GM19193 (cell line): ENCODE data around the gene OLFML3.

Experiments
- POLR2A ChIP-seq: IDR thresholded peaks from 4 replicates; pipeline ENCODE4 v1.6.1; 2011; ENCODE audit not compliant: insufficient read depth, insufficient read length; ENCODE audit errors: extremely low read depth

OLFML3 gene

DNA sequence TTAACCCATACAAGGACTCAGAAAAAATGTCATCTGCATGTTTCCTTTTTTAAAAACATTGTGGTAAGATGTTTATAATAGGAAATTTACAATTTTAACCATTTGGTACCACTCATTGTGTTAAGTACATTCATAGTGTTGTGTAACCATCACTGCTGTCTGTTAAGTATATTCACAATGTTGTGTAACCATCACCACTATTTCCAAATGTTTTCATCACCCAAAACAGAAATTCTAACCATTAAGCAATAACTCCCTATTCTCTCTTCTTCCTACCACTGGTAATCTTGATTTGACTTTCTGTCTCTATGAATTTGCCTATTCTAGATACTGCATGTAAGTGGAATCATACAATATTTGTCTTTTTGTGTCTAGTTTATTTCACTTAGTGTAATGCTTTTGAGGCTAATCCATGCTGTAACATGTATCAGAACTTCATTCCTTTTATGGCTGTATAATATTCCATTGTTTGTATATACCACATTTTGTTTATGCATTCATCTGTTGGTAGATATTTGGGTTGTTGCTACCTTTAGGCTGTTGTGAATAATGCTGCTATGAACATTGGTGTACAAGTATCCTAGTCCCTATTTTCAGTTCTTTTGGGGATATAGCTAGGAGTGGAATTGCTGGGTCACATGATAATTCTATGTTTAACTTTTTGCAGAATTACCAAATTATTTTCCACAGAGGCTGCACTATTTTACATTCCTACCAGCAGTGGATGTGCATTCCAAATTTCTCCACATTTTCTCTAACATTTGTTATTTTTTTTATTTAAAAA, 36.1 kb upstream of the OLFML3 start:
- no peak for TF ChIP-seq POLR2A

DNA sequence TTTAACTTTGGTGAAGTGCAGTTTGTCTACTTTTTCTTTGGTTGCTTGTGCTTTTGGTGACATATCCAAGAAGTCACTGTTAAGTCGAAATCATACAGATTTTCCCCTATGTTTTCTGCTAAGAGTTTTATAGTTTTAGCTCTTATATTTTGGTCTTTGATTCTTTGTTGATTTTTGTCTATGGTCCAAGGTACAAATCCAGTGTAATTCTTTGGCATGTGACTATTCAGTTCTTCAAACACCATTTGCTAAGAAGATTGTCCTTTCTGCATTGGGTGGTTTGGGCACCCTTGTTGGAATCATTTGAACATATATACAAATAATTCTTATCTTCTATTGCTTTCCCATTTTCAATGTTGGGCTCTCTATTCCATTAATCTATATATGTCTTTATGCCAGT, 33.9 kb upstream of the OLFML3 start:
- TF ChIP-seq POLR2A = no peak

DNA sequence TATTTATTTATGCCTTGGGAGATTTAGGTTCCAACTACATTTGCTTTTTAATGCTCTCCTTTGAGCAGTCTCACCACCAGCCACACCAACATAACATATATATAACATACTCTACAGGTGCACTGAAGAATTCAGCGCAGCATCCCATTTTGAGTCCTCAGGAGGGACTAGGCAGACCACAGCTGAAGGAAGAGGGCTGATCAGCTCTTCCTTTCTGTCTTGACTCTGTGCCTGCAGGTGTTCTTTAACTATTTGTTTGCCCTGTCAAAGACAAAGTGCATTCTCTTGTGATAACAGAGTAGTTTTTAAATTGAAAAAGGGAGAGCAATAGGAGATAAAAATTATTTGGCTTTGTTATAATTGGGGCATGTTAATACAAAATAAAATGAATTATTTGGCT, 33.2 kb upstream of the OLFML3 start:
- no peak for TF ChIP-seq POLR2A

DNA sequence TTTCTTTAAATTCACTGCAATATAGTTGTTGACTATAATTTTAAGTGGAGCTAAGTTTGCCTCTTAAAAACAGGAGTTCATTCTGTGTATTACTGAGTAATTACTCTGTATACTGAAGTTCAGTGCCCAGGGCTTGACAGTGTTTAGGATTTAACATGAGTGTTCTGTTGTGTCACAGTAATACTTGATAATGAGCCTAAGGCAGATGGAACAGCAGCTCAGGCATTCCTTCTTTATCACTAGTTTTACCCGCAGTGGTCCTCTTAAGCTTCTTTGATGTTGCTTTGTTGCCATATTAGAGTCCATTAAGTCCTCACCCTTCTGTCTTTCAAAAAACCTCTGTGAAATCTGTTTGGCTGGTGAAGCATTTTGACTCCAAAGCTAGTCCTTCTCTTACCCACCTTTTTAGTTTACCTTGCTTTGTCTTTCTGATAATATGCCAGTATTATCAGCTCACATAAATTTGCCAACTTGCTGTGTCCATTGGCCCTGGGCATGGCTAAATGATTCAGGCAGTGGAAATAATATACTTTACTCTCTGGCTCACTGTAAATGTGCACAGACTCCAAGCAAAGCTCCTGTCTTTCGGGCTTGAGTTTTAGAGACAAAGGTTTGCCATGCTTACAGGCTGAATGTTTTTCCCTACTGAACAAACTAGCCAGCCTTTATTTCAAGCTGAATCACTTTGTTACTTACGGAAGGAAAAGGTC, 32.4 kb upstream of the OLFML3 start:
- no peak for TF ChIP-seq POLR2A

DNA sequence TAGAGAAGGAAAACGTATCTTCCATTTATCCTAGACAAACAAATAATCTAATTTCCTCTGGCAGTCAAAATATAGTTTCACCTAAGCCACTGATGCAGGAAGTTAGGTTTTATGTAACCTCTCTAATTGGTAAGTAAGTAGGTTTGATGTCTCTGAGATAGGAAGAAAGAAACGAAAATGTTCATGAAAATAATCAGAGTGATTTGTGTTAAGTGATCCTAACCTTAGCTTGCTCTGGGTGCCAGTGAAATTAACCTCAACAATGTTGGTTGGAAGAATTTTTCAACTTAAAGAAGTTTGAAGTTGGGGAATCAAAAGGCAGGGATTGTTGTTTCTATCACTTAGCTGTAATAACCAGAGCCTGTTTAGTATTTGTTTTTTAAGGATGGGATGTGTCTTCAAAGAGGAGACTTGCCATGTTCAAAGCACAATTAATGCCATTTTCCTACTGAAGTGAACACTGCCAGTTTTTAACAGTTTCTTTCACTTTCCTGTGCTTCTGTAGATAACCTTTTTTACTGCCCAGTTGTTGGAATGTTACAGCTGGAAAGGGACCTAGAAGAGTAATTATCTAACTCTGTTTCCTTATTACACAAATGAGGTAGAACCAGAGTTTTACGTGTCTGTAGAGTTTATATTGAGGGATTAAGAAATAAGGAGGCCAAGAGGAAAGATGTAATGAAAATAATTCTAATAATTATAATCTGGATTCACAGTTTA, 31.7 kb upstream of the OLFML3 start:
- TF ChIP-seq POLR2A = no peak

DNA sequence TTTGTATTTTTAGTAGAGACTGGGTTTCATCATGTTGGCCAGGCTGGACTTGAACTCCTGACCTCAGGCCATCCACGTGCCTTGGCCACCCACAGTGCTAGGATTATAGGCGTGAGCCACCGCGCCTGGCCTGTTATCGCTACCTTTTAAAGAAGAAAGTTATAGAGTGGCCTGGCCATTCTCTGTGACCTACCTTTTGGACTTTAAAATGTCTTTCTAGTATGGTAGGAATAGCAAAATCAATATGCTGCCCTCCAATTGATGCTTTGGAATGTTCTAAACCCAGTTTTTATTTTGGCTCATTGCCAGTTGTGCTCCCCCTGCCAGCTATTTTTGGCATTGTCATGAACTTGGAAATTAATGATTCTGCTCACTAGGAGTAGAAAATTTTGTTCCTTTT, 30.3 kb upstream of the OLFML3 start:
- TF ChIP-seq POLR2A = no peak

DNA sequence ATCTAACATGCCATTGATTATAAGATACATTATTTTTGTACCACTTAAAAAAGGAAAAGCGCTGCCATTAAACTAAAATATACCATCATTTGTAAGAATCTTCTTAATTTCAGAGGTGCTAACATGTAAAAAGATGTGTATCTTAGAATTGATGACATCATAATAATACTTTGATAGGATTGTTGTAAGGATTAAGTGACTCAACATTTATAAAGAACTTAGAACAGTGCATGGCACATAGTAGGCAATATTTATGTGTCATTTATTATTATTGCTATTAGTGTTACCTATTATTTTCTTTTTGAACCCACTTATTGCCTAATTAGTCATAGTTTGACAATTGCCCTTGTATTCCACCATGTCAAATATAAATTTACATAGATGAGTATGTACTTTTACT, 28.4 kb upstream of the OLFML3 start:
- no peak for TF ChIP-seq POLR2A

DNA sequence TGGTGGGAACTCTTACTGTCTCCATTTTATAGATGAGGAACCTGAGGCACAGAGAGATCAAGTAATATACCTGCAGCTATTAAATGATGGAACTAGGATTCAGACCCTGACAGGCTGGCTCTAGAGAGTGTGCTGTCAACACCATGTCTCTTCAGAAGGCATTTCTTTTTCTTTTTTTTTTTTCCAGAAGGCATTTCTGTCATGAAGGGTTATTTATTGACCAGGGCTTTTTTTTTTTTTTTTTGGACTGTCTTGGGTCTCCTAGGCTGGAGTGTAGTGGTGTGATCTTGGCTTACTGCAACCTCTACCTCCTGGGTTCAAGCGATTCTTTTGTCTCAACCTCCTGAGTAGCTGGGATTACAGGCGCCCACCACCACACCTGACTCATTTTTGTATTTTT, 27.6 kb upstream of the OLFML3 start:
- no peak for TF ChIP-seq POLR2A

DNA sequence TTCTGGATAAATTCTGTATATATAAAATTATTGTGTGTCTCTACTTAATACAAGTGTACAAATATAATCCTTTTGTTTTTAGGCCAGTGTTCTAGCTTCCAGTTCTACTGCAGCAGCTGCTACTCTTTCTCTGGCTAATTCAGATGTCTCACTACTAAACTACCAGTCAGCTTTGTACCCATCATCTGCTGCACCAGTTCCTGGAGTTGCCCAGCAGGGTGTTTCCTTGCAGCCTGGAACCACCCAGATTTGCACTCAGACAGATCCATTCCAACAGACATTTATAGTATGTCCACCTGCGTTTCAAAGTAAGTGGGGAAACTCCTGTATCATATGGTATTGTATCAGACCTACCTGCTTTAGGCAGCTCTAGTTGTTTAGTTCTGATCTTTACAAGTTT, 21.3 kb upstream of the OLFML3 start:
- TF ChIP-seq POLR2A = no peak

DNA sequence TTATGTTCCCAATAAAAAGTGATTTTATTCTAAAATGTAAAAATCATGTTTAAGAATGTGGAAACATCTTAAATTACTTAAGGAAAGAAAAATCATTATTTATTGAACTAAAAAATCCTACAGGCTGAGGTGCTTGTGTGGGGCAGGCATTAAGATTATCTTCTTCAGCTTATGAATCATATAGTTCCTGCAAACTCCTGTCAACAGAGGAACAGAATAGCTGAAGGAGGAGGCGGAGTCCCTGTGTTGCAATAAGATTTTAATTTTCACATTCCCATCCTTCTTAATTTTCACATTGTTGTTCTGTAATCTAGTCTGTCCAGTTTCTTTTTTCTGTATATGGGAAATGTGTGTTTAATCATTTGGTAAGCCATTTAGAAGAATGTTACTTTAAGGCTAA, 20.6 kb upstream of the OLFML3 start:
- TF ChIP-seq POLR2A = no peak

DNA sequence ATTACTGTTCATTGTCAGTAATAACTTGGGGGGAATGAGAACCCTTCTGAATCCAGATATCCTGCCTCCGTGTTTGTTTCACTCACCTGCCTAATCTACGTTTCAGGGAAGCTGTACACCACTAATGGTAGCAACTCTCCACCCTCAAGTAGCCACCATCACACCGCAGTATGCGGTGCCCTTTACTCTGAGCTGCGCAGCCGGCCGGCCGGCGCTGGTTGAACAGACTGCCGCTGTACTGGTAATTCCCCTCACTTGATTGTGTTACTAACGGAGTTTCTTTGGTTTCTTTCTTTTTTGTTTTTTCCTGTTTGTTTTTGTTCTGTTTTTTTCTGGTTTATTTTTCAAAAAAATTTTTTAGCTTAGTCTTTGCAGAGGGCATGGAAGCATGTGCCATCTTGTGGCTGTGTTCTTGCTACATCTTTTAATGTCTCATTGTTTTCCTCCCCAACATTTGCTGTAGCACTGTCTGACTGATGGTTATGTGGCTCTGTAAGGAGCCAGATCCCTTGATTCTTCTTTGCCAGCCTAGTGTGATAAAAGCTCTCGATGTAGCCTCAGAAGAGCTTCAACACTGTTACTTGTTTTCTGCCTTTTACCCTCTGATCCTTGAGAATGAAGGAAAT, 15.9 kb upstream of the OLFML3 start:
- TF ChIP-seq POLR2A = no peak

DNA sequence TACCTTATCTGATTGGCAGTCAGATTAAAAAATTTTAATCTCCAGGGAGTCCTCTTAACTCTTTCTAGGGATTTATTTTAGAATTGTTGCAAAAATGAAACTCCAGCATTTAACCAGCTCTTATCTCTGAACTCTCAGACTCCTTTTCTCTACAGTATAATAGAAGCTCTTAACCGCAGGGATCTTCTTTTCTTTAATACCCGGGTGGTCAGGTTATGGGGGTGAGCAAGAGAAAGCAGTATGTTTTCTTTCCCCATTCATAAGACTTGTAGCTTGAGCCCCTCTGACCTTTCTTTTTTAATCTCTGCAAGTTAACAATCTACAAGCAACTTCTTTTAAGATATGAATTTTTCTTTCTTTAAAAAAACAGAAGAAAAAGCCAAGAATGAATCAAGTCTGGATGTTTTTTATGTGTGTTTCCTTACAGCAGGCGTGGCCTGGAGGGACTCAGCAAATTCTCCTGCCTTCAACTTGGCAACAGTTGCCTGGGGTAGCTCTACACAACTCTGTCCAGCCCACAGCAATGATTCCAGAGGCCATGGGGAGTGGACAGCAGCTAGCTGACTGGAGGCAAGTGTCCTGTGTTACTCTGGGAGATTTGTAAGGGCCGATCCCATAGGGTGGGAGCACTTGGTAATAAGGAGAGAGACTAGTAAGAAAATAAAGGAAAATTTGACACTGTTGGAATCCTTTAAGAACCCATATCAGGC, 13.4 kb upstream of the OLFML3 start:
- TF ChIP-seq POLR2A = no peak

DNA sequence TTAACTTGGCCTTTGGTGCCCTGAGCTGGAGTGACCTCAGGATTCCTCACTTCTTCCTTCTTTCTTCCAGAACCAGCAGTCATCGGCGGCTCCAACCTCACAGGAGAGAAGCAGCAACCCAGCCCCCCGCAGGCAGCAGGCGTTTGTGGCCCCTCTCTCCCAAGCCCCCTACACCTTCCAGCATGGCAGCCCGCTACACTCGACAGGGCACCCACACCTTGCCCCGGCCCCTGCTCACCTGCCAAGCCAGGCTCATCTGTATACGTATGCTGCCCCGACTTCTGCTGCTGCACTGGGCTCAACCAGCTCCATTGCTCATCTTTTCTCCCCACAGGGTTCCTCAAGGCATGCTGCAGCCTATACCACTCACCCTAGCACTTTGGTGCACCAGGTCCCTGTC, 6.3 kb upstream of the OLFML3 start:
- TF ChIP-seq POLR2A = no peak

DNA sequence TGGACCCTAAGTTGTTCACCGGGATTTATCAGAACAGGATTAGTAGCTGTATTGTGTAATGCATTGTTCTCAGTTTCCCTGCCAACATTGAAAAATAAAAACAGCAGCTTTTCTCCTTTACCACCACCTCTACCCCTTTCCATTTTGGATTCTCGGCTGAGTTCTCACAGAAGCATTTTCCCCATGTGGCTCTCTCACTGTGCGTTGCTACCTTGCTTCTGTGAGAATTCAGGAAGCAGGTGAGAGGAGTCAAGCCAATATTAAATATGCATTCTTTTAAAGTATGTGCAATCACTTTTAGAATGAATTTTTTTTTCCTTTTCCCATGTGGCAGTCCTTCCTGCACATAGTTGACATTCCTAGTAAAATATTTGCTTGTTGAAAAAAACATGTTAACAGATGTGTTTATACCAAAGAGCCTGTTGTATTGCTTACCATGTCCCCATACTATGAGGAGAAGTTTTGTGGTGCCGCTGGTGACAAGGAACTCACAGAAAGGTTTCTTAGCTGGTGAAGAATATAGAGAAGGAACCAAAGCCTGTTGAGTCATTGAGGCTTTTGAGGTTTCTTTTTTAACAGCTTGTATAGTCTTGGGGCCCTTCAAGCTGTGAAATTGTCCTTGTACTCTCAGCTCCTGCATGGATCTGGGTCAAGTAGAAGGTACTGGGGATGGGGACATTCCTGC, 3.9 kb upstream of the OLFML3 start:
- TF ChIP-seq POLR2A = no peak
